ENCODE measurements around the gene IKZF2.
A peak's percentile ranks its signal among the peaks of the same experiment; 100 is the strongest.

IKZF2 gene

DNA sequence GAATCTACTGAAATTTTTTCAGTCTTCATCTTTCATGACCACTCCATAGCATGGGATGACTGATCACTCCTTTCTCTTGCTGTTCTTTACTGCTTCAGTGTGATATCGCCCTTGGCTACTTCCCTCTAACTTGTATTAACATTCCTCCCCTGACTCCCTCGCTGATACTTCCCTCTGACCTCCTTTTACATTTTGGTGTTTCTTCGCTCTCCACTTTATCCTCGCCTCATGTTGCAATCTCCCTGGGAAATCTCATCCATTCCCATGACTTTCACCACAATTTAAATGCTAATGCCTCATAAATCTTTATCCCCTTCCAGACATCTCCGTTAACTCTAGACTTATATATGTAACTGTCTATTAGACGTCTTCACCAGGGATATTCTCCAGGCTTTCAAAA lies 167.3 kb downstream of the IKZF2 start:
- POLR2A ChIA-PET = no interaction called here
- no peak for TF ChIP-seq ZNF384 (IDR thresholded peaks at IDR 0.05)
- TF ChIP-seq, protein P1, sequence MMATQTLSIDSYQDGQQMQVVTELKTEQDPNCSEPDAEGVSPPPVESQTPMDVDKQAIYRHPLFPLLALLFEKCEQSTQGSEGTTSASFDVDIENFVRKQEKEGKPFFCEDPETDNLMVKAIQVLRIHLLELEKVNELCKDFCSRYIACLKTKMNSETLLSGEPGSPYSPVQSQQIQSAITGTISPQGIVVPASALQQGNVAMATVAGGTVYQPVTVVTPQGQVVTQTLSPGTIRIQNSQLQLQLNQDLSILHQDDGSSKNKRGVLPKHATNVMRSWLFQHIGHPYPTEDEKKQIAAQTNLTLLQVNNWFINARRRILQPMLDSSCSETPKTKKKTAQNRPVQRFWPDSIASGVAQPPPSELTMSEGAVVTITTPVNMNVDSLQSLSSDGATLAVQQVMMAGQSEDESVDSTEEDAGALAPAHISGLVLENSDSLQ (IDR thresholded peaks at IDR 0.05) = 0 out of 2 replicates have a peak, but pooled peaks have one; percentile 12
- DNase-seq (ENCODE audit: extremely low spot score) = no peak
- CTCF ChIA-PET = no interaction called here

DNA sequence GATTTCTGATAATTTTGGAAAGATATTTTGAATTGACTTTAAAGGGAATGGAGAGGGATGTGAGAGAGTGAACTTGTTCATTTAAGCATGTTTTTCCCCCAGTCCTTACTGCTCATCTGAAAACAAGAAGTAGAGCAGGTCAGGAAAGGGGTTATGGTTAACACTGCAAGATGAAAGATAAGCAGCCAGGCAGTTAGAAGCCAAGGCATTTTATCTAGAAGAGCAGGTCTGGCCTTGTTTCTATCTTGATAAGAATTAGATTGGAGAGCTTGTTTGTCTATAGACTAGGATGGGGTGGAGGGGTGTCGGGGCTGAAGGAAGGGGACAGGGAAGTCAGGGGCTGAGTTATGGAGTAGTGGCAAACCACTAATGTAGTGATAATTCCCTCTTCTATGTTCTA lies 171.6 kb downstream of the IKZF2 start:
- no peak for DNase-seq (ENCODE audit: extremely low spot score)
- ChIA-PET CTCF (no interaction called here), POLR2A (no interaction called here)
- TF ChIP-seq ARNT (IDR thresholded peaks at IDR 0.05) (no peak), FOXK2 (IDR thresholded peaks at IDR 0.05) (no peak), HDGF (IDR thresholded peaks at IDR 0.05; ENCODE audit: borderline replicate concordance) (no peak)
- TF ChIP-seq, protein P1 (IDR thresholded peaks at IDR 0.05) = no peak

DNA sequence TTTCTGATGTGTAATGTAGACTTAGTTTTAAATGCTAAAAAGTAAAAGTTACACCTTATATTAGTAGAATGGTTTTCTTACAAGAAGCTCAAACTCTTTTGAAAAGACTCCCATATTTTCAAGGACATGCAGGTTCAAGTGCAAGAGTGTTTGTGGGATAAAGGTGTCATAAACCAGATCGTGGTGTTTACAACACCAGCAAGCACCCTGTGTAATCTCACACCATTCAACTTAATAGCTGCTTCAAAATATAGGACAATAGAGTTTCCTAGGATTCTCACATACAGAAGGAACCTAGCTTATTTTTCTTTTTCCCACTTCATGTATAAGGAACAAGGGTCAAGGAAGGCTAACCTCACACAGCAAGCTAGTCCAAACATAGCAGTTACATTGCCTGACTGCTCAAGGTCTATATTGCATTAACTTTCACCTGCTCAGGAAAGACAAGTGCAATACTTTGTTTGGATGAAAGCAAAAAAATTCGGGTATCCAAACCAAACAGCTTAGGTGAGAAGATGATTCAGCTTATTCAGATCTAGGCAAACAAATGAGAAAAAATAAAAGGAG lies 172.3 kb downstream of the IKZF2 start:
- DNase-seq (ENCODE audit: extremely low spot score) = no peak
- POLR2A ChIA-PET = no interaction called here
- TF ChIP-seq HDGF (IDR thresholded peaks at IDR 0.05; ENCODE audit: borderline replicate concordance) (no peak), BHLHE40 (IDR thresholded peaks at IDR 0.05; ENCODE audit: borderline replicate concordance) (no peak), NFRKB (IDR thresholded peaks at IDR 0.05) (no peak), SP1 (IDR thresholded peaks at IDR 0.05) (no peak), SUZ12 (IDR thresholded peaks at IDR 0.05) (no peak), ELF4 (IDR thresholded peaks at IDR 0.05) (no peak), TARDBP (IDR thresholded peaks at IDR 0.05) (no peak), ARNT (IDR thresholded peaks at IDR 0.05) (no peak), FOXM1 (IDR thresholded peaks at IDR 0.05; ENCODE audit: borderline replicate concordance) (no peak)
- TF ChIP-seq, protein P1 (IDR thresholded peaks at IDR 0.05) = no peak
- CTCF ChIA-PET = no interaction called here

DNA sequence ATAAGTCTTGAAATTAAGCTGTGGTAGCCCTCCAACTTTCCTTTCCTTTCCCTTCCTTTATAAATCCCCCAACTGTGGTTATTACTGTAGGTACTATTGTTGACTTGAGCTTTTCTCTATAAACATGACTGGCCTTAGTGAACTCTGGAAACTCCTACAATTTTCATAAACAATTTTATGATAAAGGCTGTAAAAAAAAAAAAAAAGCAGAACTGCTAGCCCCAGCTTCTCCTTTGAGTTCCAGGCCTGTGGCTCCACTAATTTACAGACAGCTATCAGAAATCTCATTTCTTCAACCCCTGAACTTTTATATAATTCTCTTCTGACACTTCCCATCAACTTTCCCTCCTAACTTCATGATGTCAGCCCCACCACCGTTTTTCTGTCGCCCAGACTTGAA lies 174.3 kb downstream of the IKZF2 start:
- ChIA-PET POLR2A (no interaction called here), CTCF (no interaction called here)
- TF ChIP-seq FOXM1 (IDR thresholded peaks at IDR 0.05; ENCODE audit: borderline replicate concordance) = no peak
- no peak for TF ChIP-seq NFRKB (IDR thresholded peaks at IDR 0.05)
- no peak for TF ChIP-seq HDGF (IDR thresholded peaks at IDR 0.05; ENCODE audit: borderline replicate concordance)
- no peak for TF ChIP-seq ZNF384 (IDR thresholded peaks at IDR 0.05)
- no peak for TF ChIP-seq ARNT (IDR thresholded peaks at IDR 0.05)
- TF ChIP-seq CTBP1 (IDR thresholded peaks at IDR 0.05; ENCODE audit: borderline replicate concordance) = no peak
- no peak for TF ChIP-seq SUZ12 (IDR thresholded peaks at IDR 0.05)
- no peak for TF ChIP-seq TARDBP (IDR thresholded peaks at IDR 0.05)
- TF ChIP-seq FOXK2 (IDR thresholded peaks at IDR 0.05) = no peak
- TF ChIP-seq LEF1 (IDR thresholded peaks at IDR 0.05; ENCODE audit: borderline replicate concordance) = no peak
- no peak for TF ChIP-seq ELF4 (IDR thresholded peaks at IDR 0.05)
- TF ChIP-seq, protein P1 (IDR thresholded peaks at IDR 0.05) = no peak
- no peak for TF ChIP-seq BHLHE40 (IDR thresholded peaks at IDR 0.05; ENCODE audit: borderline replicate concordance)
- TF ChIP-seq L3MBTL2 (conservative IDR thresholded peaks at IDR 0.05) = no peak
- TF ChIP-seq FOXA1 (IDR thresholded peaks at IDR 0.05) = no peak
- no peak for TF ChIP-seq SP1 (IDR thresholded peaks at IDR 0.05)
- DNase-seq (ENCODE audit: extremely low spot score) = no peak

DNA sequence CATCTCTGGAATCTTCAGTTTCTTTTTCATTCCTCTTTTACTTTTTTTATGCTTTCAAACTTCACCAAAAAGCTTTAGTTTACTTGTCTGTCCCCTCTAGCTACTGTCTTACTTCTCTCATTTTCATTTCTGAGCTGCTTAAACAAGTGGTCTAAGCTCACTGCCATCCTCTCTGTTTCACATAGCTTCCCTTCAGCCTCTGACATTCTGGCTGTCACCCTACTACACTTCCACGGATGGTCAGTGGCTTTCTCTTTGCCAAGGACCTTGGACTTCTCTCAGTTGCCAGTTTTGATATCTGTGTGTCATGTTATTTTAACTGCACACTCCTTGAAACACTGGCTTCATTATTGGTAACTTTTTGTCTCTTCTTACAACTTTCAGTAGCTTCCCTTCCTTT lies 176.1 kb downstream of the IKZF2 start:
- POLR2A ChIA-PET = no interaction called here
- CTCF ChIA-PET = no interaction called here
- TF ChIP-seq HDGF (IDR thresholded peaks at IDR 0.05; ENCODE audit: borderline replicate concordance) (no peak), FOXM1 (IDR thresholded peaks at IDR 0.05; ENCODE audit: borderline replicate concordance) (no peak), L3MBTL2 (conservative IDR thresholded peaks at IDR 0.05) (no peak), TARDBP (IDR thresholded peaks at IDR 0.05) (no peak), ELF4 (IDR thresholded peaks at IDR 0.05) (no peak), ZNF384 (IDR thresholded peaks at IDR 0.05) (no peak), FOXA1 (IDR thresholded peaks at IDR 0.05) (no peak), ARNT (IDR thresholded peaks at IDR 0.05) (no peak), NFRKB (IDR thresholded peaks at IDR 0.05) (no peak), SUZ12 (IDR thresholded peaks at IDR 0.05) (no peak), BHLHE40 (IDR thresholded peaks at IDR 0.05; ENCODE audit: borderline replicate concordance) (no peak), CTBP1 (IDR thresholded peaks at IDR 0.05; ENCODE audit: borderline replicate concordance) (no peak), SP1 (IDR thresholded peaks at IDR 0.05) (no peak), FOXK2 (IDR thresholded peaks at IDR 0.05) (no peak), LEF1 (IDR thresholded peaks at IDR 0.05; ENCODE audit: borderline replicate concordance) (no peak)
- TF ChIP-seq, protein P1 (IDR thresholded peaks at IDR 0.05) = no peak

DNA sequence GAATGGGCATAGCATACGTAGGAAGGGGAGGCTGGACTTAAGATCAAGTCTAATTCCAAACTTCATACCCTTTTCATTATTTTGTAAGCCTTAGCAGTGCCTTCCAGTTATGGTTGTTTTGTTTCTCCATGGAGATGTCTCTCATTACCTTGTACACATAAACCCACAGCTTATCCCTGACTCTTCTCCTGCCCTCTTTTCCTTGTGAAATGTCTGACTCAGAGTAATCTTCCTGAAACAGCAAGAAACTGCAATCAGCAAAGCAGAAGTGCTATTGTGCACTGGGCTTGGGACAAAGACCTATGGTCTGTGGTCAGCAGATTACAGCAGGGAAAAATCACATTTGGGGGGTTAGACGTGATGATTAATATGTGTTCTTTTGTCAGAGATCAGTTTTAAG lies 176.7 kb downstream of the IKZF2 start:
- no peak for TF ChIP-seq NFRKB (IDR thresholded peaks at IDR 0.05)
- no peak for TF ChIP-seq ELF4 (IDR thresholded peaks at IDR 0.05)
- no peak for TF ChIP-seq FOXK2 (IDR thresholded peaks at IDR 0.05)
- no peak for TF ChIP-seq LEF1 (IDR thresholded peaks at IDR 0.05; ENCODE audit: borderline replicate concordance)
- no peak for TF ChIP-seq HDGF (IDR thresholded peaks at IDR 0.05; ENCODE audit: borderline replicate concordance)
- TF ChIP-seq FOXM1 (IDR thresholded peaks at IDR 0.05; ENCODE audit: borderline replicate concordance) = no peak
- TF ChIP-seq ARNT (IDR thresholded peaks at IDR 0.05) = no peak
- TF ChIP-seq TARDBP (IDR thresholded peaks at IDR 0.05) = no peak
- no peak for TF ChIP-seq FOXA1 (IDR thresholded peaks at IDR 0.05)
- no peak for TF ChIP-seq L3MBTL2 (conservative IDR thresholded peaks at IDR 0.05)
- TF ChIP-seq CTBP1 (IDR thresholded peaks at IDR 0.05; ENCODE audit: borderline replicate concordance) = no peak
- no peak for TF ChIP-seq BHLHE40 (IDR thresholded peaks at IDR 0.05; ENCODE audit: borderline replicate concordance)
- TF ChIP-seq SUZ12 (IDR thresholded peaks at IDR 0.05) = no peak
- TF ChIP-seq SP1 (IDR thresholded peaks at IDR 0.05) = no peak
- TF ChIP-seq, protein P1 (IDR thresholded peaks at IDR 0.05) = no peak
- no peak for DNase-seq (ENCODE audit: extremely low spot score)
- CTCF ChIA-PET = no interaction called here
- POLR2A ChIA-PET = no interaction called here

More for the DNA sequence above, 176.1 kb downstream of the IKZF2 start:
- no peak for DNase-seq (ENCODE audit: extremely low spot score)

Measured in HEK293T (cell line).